K562 (cell line): ENCODE measurements around the gene PRMT5. TPM values are rescaled to one million over a fixed set of nuclear protein-coding genes. Genes with fewer than 3 reads are reported as not detected.

ENCODE experiments used
- ATAC-seq: fragments of 200-7000 bp; cut with Tn5 transposase; 3 replicates; pipeline ENCODE4 v1.9.1; 2020; ENCODE audit warnings: moderate library complexity
- BruUV-seq: library from RNA; stranded (reverse); fragments of 400-500 nt; replicated peaks from 2 replicates; lab custom pipeline; 2021; lab: Mats Ljungman, UMichigan
- CTCF ChIA-PET: fragments of 300-600 bp; formaldehyde crosslinking; extraction: SDS; loops from one replicate; lab custom pipeline; 2021; ENCODE audit warnings: low intra/inter-chr PET ratio; lab: Yijun Ruan, JAX
- POLR2A ChIA-PET: fragments of 300-600, 350-650 bp; sonication (Branson Sonifier 250); formaldehyde crosslinking; extraction: SDS; loops from one replicate; lab custom pipeline; 2021; ENCODE audit warnings: antibody characterized with exemption, inconsistent platforms; lab: Yijun Ruan, JAX
- DNase-seq, 4 experiments: peaks; one replicate each; pipeline versions ENCODE4 v3.0.0 to v3.0.0-alpha.2; 2011 to 2018; ENCODE audit warnings: low spot score in 3 of 4, mixed read lengths in 3 of 4; ENCODE audit errors: extremely low read depth in 1 of 4
- FAIRE-seq: peaks from 2 replicates; lab custom pipeline; 2011; peaks lifted over from hg19 to GRCh38; lab: Jason Lieb, UNC
- H2AFZ ChIP-seq: 2 replicates; pipeline ENCODE4 v1.6.0; 2011; ENCODE audit warnings: low read depth, low read length, control low read depth, inconsistent platforms
- H3K27ac ChIP-seq: fragments of 200-600 bp; 3 replicates; pipeline ENCODE4 v1.8.0; 2011; ENCODE audit warnings: low read depth, mild to moderate bottlenecking, control low read depth, inconsistent platforms, low read length, moderate library complexity, mixed read lengths; ENCODE audit errors: extremely low read depth
- H3K27me3 ChIP-seq, 2 experiments: fragments of 300-600 bp in 1 of 2; 2 replicates in 1 of 2; 3 replicates in 1 of 2; pipeline versions ENCODE4 v1.6.0 to v1.8.0; 2011; ENCODE audit warnings: inconsistent platforms in 2 of 2, low read length in 2 of 2, mild to moderate bottlenecking in 1 of 2, mixed read lengths in 1 of 2, moderate library complexity in 1 of 2; ENCODE audit not compliant: control insufficient read depth in 2 of 2, insufficient read depth in 2 of 2
- H3K36me3 ChIP-seq: fragments of 300-600 bp; 3 replicates; pipeline ENCODE4 v1.8.0; 2011; ENCODE audit warnings: mild to moderate bottlenecking, low read length, inconsistent platforms; ENCODE audit not compliant: control insufficient read depth, insufficient read depth
- H3K4me1 ChIP-seq, 2 experiments: fragments of 200-600 bp in 1 of 2; replicated peaks in 1 of 2; 2 replicates in 1 of 2; 3 replicates in 1 of 2; pipeline versions ENCODE4 v1.5.1 to v1.8.0; 2011; ENCODE audit warnings: inconsistent platforms in 2 of 2, low read length in 2 of 2, mild to moderate bottlenecking in 1 of 2, mixed read lengths in 1 of 2, moderate library complexity in 1 of 2; ENCODE audit not compliant: control insufficient read depth in 2 of 2, insufficient read depth in 2 of 2
- H3K4me2 ChIP-seq: 2 replicates; pipeline ENCODE4 v1.6.1; 2011; ENCODE audit warnings: low read length, control low read depth, inconsistent platforms, mixed read lengths; ENCODE audit not compliant: insufficient read depth
- H3K4me3 ChIP-seq: fragments of 200-600 bp; sonication (generic), shearing (Covaris generic); 2 replicates; pipeline ENCODE4 v1.5.1; 2016; ENCODE audit warnings: control low read depth, inconsistent platforms
- H3K79me2 ChIP-seq: fragments of 200-600 bp; 3 replicates; pipeline ENCODE4 v1.8.0; 2011; ENCODE audit warnings: low read length, inconsistent platforms; ENCODE audit not compliant: control insufficient read depth, insufficient read depth
- H3K9ac ChIP-seq, 2 experiments: 2 replicates each; pipeline versions ENCODE4 v1.6.0 to v1.6.1; 2011; ENCODE audit warnings: low read depth in 2 of 2, low read length in 2 of 2, control low read depth in 1 of 2, inconsistent platforms in 1 of 2, mild to moderate bottlenecking in 1 of 2, mixed read lengths in 1 of 2; ENCODE audit not compliant: insufficient read depth in 1 of 2
- H3K9me1 ChIP-seq: one replicate; pipeline ENCODE4 v1.6.0; 2011; ENCODE audit warnings: inconsistent platforms, mild to moderate bottlenecking, low read length, moderate library complexity; ENCODE audit not compliant: control insufficient read depth, insufficient read depth
- H3K9me3 ChIP-seq: replicated peaks from 2 replicates; pipeline ENCODE4 v1.5.1; 2011; ENCODE audit warnings: low read depth, low read length, inconsistent platforms; ENCODE audit not compliant: control insufficient read depth, insufficient read depth
- H4K20me1 ChIP-seq: replicated peaks from 2 replicates; pipeline ENCODE4 v1.6.1; 2011; ENCODE audit warnings: low read length, inconsistent platforms, mixed read lengths; ENCODE audit not compliant: control insufficient read depth, insufficient read depth
- SIN3B ChIP-seq: fragments of 450-650 bp; IDR thresholded peaks from 2 replicates; pipeline ENCODE4 v1.6.1; 2017; ENCODE audit warnings: low read depth, mild to moderate bottlenecking, moderate library complexity
- TEAD1 ChIP-seq, 2 experiments: fragments of 450-650 bp in 1 of 2; sonication (generic) in 1 of 2; formaldehyde crosslinking; IDR thresholded peaks; 2 replicates each; pipeline versions ENCODE4 v1.4.0 to v1.8.0; 2020 to 2022; ENCODE audit warnings: mild to moderate bottlenecking in 2 of 2, missing genetic modification reagents in 1 of 2
- ZNF583 ChIP-seq: fragments of 250-450 bp; sonication (Bioruptor Pico); IDR thresholded peaks from 2 replicates; pipeline ENCODE4 v1.4.0; 2020
- ZNF75A ChIP-seq: fragments of 450-650 bp; formaldehyde crosslinking; IDR thresholded peaks from 2 replicates; pipeline ENCODE4 v1.4.0; 2020; ENCODE audit warnings: mild to moderate bottlenecking
- WGBS: fragments of 100-300 bp; shearing (Covaris generic); methylation state at CpG from one replicate; pipeline ENCODE4 v1.1.6; 2016; ENCODE audit warnings: low coverage, mixed read lengths; ENCODE audit not compliant: insufficient coverage; ENCODE audit errors: missing lambda C conversion rate; 5-methylcytosine and 5-hydroxymethylcytosine counted together
- in situ Hi-C: fragments of 300-500 bp; cut with MboI; formaldehyde crosslinking; loops from 4 replicates; pipeline ENCODE4 v1.15.0; 2018; ENCODE audit warnings: inconsistent platforms, mixed read lengths
- intact Hi-C: fragments of 100-400 bp; cut with micrococcal nuclease; formaldehyde crosslinking; loops from 2 replicates; pipeline ENCODE4 v1.14.2; 2022
- polyA plus RNA-seq, 8 experiments: library from polyadenylated mRNA; depleted of rRNA in 4 of 8; stranded (reverse) in 5 of 8; unstranded in 3 of 8; fragments of >200 nt; fragmentation: Nextera tagmentation in 2 of 8; fragmentation: Illumina TruSeq in 1 of 8; extraction: Ambion mirVana in 2 of 8; extraction: Trizol in 1 of 8; gene quantifications; 2 replicates each; pipeline versions ENCODE4 v1.2.1 to v1.2.3, GENCODE V29; 2011 to 2014; ENCODE audit warnings: inconsistent platforms in 1 of 8, missing spikeins in 1 of 8
- total RNA-seq, 7 experiments: library from RNA; depleted of rRNA in 6 of 7; stranded (reverse); fragments of >200 nt in 6 of 7; fragmentation: Illumina TruSeq in 2 of 7; extraction: Trizol in 2 of 7; gene quantifications; 2 replicates each; pipeline versions ENCODE4 v1.2.1 to v1.2.3, GENCODE V29; 2011 to 2021; ENCODE audit warnings: low replicate concordance in 1 of 7
- TF ChIP-seq, protein P1 (sequence below): fragments of 450-650 bp; IDR thresholded peaks from 2 replicates; pipeline ENCODE4 v1.6.1; 2018; ENCODE audit not compliant: partially characterized antibody
- TF ChIP-seq, protein P2 (sequence below), 2 experiments: fragments of 450-650 bp in 1 of 2; sonication (generic) in 1 of 2; formaldehyde crosslinking in 1 of 2; IDR thresholded peaks in 1 of 2; conservative IDR thresholded peaks in 1 of 2; 2 replicates each; pipeline versions ENCODE4 v1.6.1 to v1.8.1; 2016 to 2023; ENCODE audit warnings: mild to moderate bottlenecking in 2 of 2, moderate library complexity in 2 of 2, inconsistent platforms in 1 of 2, missing genetic modification reagents in 1 of 2
- TF ChIP-seq, protein P3 (sequence below): fragments of 200-800 bp; sonication (Bioruptor generic); IDR thresholded peaks from 2 replicates; pipeline ENCODE4 v1.6.1; 2017; ENCODE audit warnings: missing genetic modification characterization, missing compliant biosample characterization

PRMT5 gene
- total and polyA plus RNA-seq, 9 of the 15 experiments (the other 6 are each of a cell fraction or from before 2014, with no cell fraction given): 114 to 552 (median 222) TPM

DNA sequence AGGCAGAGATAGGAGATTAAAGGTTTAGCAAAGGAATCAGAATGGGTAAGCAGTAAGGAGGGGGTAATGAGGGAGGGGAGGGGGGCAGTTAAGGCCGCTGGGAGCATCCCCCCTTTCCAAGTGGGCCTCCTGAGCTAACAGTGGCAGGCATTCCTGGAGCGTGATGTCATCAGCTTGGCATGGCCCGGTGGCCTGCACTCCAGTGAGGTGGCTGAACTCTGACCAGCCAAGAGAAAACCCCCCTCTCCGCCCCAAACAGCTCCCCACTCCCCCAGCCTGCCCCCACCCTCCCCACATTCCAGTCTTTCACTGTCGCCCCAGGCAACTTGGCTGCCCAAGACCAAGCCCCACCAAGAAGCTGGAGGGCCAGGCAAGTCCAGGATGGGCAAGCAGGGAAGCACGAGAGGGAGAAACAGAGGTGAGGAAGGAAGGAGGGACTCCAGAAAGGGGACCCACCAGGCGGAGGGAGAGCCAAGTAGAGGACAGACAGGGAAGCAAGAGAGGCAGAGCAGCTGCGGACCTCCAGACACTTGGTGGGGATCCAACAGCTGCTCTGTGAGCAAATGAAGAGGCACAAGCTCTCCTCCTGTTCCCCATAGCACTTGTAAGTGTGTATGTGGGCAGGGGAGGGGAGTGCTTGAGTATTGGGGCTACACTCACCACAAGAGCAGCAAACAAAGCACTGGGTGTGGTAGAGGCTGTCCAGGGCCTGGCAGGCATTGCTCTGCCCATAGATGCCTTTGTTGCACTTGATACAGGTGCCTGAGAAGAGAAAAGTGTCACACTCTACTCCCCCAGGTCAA, 48.7 kb upstream of the PRMT5 start:
- no peak overlapping the region for H2AFZ ChIP-seq
- BruUV-seq: no TSS peak
- peak in 3 of 4 experiments; percentile 28 to 69 (median 60) for DNase-seq
- no peak for FAIRE-seq
- POLR2A ChIA-PET: interaction anchor here (0.6 to 1.4 kb wide), 4 partner anchors 9 to 94 kb away, joined by 3 to 7 read pairs (median 5); no protein-coding TSS in a partner anchor
- intact Hi-C loops: no loop called here
- no peak overlapping the region for H3K4me2 ChIP-seq
- ATAC-seq: no peak
- no peak overlapping the region for H3K27ac ChIP-seq
- WGBS: 59% methylated on average over 5 of the region's 8 CpGs
- CTCF ChIA-PET: interaction anchor here (0.6 kb wide), 1 partner anchor 240 kb away, joined by 7 read pairs; no protein-coding TSS in a partner anchor
- H3K9ac ChIP-seq: peak overlapping the region in 1 of 2 experiments; percentile 79; a peak in 2 of 4 replicates
- H3K79me2 ChIP-seq: no peaks in the 10 kb centered on the region
- H3K9me1 ChIP-seq: no peaks in the 10 kb centered on the region
- no peaks in the 10 kb centered on the region for H3K9me3 ChIP-seq
- no peaks in the 10 kb centered on the region for H4K20me1 ChIP-seq
- no peaks in the 10 kb centered on the region for H3K36me3 ChIP-seq
- no peaks in the 10 kb centered on the region for H3K27me3 ChIP-seq
- peaks cover 25 to 44% of the 10 kb centered on the region in 2 experiments for H3K4me1 ChIP-seq
- in situ Hi-C loops: loop anchor here (5.0 kb wide), 1 partner anchor 74 kb away; no protein-coding TSS in a partner anchor
- no peak overlapping the region for H3K4me3 ChIP-seq
- TF ChIP-seq TEAD1 (CRISPR knock-in tag; IDR thresholded peaks at IDR 0.05): 0 out of 4 replicates have a peak, but pooled peaks of 1 of the 2 experiments have one; percentile 38
- TF ChIP-seq, protein P1, sequence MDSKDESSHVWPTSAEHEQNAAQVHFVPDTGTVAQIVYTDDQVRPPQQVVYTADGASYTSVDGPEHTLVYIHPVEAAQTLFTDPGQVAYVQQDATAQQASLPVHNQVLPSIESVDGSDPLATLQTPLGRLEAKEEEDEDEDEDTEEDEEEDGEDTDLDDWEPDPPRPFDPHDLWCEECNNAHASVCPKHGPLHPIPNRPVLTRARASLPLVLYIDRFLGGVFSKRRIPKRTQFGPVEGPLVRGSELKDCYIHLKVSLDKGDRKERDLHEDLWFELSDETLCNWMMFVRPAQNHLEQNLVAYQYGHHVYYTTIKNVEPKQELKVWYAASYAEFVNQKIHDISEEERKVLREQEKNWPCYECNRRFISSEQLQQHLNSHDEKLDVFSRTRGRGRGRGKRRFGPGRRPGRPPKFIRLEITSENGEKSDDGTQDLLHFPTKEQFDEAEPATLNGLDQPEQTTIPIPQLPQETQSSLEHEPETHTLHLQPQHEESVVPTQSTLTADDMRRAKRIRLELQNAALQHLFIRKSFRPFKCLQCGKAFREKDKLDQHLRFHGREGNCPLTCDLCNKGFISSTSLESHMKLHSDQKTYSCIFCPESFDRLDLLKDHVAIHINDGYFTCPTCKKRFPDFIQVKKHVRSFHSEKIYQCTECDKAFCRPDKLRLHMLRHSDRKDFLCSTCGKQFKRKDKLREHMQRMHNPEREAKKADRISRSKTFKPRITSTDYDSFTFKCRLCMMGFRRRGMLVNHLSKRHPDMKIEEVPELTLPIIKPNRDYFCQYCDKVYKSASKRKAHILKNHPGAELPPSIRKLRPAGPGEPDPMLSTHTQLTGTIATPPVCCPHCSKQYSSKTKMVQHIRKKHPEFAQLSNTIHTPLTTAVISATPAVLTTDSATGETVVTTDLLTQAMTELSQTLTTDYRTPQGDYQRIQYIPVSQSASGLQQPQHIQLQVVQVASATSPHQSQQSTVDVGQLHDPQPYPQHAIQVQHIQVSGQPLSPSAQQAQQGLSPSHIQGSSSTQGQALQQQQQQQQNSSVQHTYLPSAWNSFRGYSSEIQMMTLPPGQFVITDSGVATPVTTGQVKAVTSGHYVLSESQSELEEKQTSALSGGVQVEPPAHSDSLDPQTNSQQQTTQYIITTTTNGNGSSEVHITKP: peak; percentile 10
- no peak for TF ChIP-seq ZNF583 (CRISPR knock-in tag)
- TF ChIP-seq SIN3B: no peak
- TF ChIP-seq, protein P2, sequence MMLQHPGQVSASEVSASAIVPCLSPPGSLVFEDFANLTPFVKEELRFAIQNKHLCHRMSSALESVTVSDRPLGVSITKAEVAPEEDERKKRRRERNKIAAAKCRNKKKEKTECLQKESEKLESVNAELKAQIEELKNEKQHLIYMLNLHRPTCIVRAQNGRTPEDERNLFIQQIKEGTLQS (IDR thresholded peaks at IDR 0.05): peak; percentile 64
- TF ChIP-seq, protein P2 (CRISPR knock-in tag; conservative IDR thresholded peaks at IDR 0.05): no peak
- TF ChIP-seq, protein P3, sequence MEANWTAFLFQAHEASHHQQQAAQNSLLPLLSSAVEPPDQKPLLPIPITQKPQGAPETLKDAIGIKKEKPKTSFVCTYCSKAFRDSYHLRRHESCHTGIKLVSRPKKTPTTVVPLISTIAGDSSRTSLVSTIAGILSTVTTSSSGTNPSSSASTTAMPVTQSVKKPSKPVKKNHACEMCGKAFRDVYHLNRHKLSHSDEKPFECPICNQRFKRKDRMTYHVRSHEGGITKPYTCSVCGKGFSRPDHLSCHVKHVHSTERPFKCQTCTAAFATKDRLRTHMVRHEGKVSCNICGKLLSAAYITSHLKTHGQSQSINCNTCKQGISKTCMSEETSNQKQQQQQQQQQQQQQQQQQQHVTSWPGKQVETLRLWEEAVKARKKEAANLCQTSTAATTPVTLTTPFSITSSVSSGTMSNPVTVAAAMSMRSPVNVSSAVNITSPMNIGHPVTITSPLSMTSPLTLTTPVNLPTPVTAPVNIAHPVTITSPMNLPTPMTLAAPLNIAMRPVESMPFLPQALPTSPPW (CRISPR knock-in tag): peak; percentile 54; the same call in 1 of the 2 replicates
- no peak for TF ChIP-seq ZNF75A
- TF ChIP-seq, all 486 proteins: peak for 4
